Suprapubic skin (tissue), 4 donors: ENCODE results near the gene RUFY1. TPM values are rescaled to one million over a fixed set of nuclear protein-coding genes. Genes with fewer than 3 reads are reported as not detected.
A peak's percentile ranks its signal among the peaks of the same experiment; 100 is the strongest.
"Not testable (repeated sequence)": the region's sequence is repeated elsewhere in the genome, so short reads cannot be mapped to it uniquely, and the experiment has no call there.

Experiments used
- DNase-seq, 2 donors: peaks; one replicate each; pipeline ENCODE4 v3.0.0-alpha.2; 2019; ENCODE audit warnings: low spot score in 2 of 2
- H3K27ac ChIP-seq: fragments of 200-600 bp; sonication (generic); one replicate; pipeline ENCODE4 v1.5.1; 2019
- H3K27me3 ChIP-seq: fragments of 200-600 bp; sonication (generic); one replicate; pipeline ENCODE4 v1.5.1; 2019
- H3K36me3 ChIP-seq: fragments of 200-600 bp; sonication (generic); one replicate; pipeline ENCODE4 v1.5.1; 2019
- H3K4me1 ChIP-seq: fragments of 200-600 bp; sonication (generic); one replicate; pipeline ENCODE4 v1.5.1; 2019
- H3K4me3 ChIP-seq: fragments of 200-600 bp; sonication (generic); one replicate; pipeline ENCODE4 v1.5.1; 2019; ENCODE audit warnings: mild to moderate bottlenecking
- H3K9me3 ChIP-seq: fragments of 200-600 bp; sonication (generic); one replicate; pipeline ENCODE4 v1.5.1; 2019
- EP300 ChIP-seq: sonication (generic); formaldehyde crosslinking; IDR thresholded peaks from one replicate; pipeline ENCODE4 v1.6.1; 2017; ENCODE audit warnings: antibody characterized with exemption
- POLR2A ChIP-seq, 2 donors: fragments of 450-650 bp; IDR thresholded peaks; one replicate each; pipeline ENCODE4 v1.6.1; 2017; ENCODE audit warnings: antibody characterized with exemption in 2 of 2, mild to moderate bottlenecking in 2 of 2, moderate library complexity in 2 of 2
- POLR2AphosphoS5 ChIP-seq, 3 donors: sonication (generic); formaldehyde crosslinking; IDR thresholded peaks; one replicate each; pipeline ENCODE4 v1.6.1; 2017; ENCODE audit warnings: antibody characterized with exemption in 3 of 3
- WGBS: methylation state at CpG from one replicate; pipeline ENCODE4 v1.1.5; 2018; 5-methylcytosine and 5-hydroxymethylcytosine counted together
- total RNA-seq, 4 donors: library from RNA; depleted of rRNA; stranded (reverse); fragments of >200 nt; gene quantifications; one replicate each; pipeline ENCODE4 v1.1.0, GENCODE V29; 2016
- TF ChIP-seq, protein P1 (sequence below), 2 donors: fragments of 200-600 bp in 1 of 2; fragments of 450-650 bp in 1 of 2; sonication (generic) in 1 of 2; IDR thresholded peaks; one replicate each; pipeline ENCODE4 v1.5.1; 2016 to 2019; ENCODE audit warnings: antibody characterized with exemption in 2 of 2, mild to moderate bottlenecking in 1 of 2, moderate library complexity in 1 of 2

RUFY1 gene, protein sequence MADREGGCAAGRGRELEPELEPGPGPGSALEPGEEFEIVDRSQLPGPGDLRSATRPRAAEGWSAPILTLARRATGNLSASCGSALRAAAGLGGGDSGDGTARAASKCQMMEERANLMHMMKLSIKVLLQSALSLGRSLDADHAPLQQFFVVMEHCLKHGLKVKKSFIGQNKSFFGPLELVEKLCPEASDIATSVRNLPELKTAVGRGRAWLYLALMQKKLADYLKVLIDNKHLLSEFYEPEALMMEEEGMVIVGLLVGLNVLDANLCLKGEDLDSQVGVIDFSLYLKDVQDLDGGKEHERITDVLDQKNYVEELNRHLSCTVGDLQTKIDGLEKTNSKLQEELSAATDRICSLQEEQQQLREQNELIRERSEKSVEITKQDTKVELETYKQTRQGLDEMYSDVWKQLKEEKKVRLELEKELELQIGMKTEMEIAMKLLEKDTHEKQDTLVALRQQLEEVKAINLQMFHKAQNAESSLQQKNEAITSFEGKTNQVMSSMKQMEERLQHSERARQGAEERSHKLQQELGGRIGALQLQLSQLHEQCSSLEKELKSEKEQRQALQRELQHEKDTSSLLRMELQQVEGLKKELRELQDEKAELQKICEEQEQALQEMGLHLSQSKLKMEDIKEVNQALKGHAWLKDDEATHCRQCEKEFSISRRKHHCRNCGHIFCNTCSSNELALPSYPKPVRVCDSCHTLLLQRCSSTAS
- total RNA-seq = 10 to 100 TPM; 37.8 to 61.3 (median 55.0) TPM

DNA sequence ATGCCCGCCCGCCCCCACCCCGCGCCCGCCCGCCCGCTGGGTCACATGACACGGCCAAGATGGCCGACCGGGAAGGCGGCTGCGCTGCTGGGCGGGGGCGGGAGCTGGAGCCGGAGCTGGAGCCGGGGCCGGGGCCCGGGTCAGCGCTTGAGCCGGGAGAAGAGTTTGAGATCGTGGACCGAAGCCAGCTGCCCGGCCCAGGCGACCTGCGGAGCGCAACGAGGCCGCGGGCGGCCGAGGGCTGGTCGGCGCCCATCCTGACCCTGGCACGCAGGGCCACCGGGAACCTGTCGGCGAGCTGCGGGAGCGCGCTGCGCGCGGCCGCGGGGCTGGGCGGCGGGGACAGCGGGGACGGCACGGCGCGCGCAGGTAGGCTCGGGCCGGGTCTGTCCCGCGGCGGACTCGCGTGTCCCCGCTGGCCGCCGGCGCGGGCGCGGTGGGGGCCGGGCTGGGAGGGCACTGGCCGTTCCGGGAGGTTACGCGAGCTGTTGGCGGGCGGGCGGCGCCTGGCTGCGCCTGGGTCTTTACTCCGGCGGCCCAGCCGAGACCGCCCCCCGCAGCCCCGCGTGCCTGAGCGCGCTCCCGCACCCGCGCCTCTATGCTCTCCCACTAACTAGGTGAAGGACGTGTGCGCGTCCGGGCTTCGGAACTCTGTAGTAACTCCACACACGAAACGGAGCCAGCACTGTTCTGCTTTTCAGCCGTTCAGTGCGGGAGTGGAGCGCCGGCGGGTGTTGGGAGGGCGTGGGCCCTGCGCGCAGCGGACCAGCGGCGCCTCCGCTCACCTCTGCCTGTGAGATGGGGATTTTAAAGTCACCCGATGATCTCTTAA is at the start of gene RUFY1:
RUFY1 (plus strand) TSS at position 44 of the 832 bp plus-strand sequence; CDS start at position 60, 16 bp downstream.
- peak; percentile 87 to 90 for DNase-seq
- WGBS = 0% methylated on average over 26 of the region's 109 CpGs

DNA sequence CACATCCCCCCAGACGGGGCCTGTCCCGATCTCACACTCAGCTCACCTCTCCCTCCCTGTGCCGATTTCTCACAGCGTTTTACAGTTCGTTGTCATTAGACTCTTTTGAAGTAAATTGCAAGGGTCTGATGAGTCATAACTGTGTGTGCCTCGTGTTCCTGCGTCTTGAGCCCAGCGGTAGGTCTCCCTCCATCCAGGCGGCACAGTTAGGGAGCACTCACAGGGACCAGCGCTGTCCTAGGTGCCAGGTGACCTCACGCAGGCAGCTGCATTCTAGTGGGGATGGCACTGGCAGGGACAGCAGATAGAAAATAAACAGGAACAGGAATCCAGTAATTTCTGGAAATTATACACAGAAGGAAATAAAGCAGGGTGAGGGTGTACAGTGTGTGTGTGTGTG is 48.4 kb upstream of the RUFY1 start:
- H3K4me1 ChIP-seq, H3K36me3 ChIP-seq, H3K27ac ChIP-seq, H3K4me3 ChIP-seq, H3K9me3 ChIP-seq, DNase-seq, H3K27me3 ChIP-seq: not testable (repeated sequence)
- no CpG with 5 or more reads among the region's 11 CpGs for WGBS

More for the DNA sequence above, at the start of gene RUFY1:
- H3K4me1 ChIP-seq = peaks cover 44% of the 10 kb centered on the region
- H3K4me3 ChIP-seq = peak within 1 kb of the TSS; percentile 85
- H3K27ac ChIP-seq = peak within 1 kb of the TSS; percentile 99
- H3K27me3 ChIP-seq = no peaks in the 10 kb centered on the region
- no peaks in the 10 kb centered on the region for H3K36me3 ChIP-seq
- no peaks in the 10 kb centered on the region for H3K9me3 ChIP-seq
- TF ChIP-seq EP300 (no peak), POLR2A (IDR thresholded peaks at IDR 0.05) (peak; percentile 63 to 72), POLR2AphosphoS5 (IDR thresholded peaks at IDR 0.05) (peak in 2 of 3 donors; percentile 42 to 62)
- TF ChIP-seq, protein P1, sequence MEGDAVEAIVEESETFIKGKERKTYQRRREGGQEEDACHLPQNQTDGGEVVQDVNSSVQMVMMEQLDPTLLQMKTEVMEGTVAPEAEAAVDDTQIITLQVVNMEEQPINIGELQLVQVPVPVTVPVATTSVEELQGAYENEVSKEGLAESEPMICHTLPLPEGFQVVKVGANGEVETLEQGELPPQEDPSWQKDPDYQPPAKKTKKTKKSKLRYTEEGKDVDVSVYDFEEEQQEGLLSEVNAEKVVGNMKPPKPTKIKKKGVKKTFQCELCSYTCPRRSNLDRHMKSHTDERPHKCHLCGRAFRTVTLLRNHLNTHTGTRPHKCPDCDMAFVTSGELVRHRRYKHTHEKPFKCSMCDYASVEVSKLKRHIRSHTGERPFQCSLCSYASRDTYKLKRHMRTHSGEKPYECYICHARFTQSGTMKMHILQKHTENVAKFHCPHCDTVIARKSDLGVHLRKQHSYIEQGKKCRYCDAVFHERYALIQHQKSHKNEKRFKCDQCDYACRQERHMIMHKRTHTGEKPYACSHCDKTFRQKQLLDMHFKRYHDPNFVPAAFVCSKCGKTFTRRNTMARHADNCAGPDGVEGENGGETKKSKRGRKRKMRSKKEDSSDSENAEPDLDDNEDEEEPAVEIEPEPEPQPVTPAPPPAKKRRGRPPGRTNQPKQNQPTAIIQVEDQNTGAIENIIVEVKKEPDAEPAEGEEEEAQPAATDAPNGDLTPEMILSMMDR (IDR thresholded peaks at IDR 0.05) = no peak

DNA sequence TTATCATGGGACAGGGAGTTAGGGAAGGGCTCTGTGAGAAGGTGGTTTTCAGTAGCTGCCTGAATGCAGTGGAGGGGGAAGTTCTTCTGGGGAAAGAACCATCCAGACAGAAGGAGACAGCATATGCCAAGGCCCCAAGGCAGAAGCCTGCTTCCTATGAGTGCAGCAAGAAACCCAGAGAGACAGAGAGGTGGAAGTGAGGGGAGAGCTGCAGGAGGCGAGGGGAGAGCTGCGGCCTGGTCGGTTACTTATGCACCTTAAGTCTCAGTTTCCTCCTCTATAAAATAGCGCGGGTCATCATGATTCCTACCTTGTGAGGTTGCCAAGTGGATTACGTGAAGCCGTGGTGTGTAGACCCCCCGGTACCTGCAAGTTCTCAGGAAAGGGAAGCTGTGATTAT is 47.9 kb upstream of the RUFY1 start:
- H3K27ac ChIP-seq, DNase-seq, H3K4me3 ChIP-seq, H3K4me1 ChIP-seq, H3K36me3 ChIP-seq, H3K9me3 ChIP-seq, H3K27me3 ChIP-seq: not testable (repeated sequence)
- 96% methylated on average over 7 of the region's 8 CpGs for WGBS

DNA sequence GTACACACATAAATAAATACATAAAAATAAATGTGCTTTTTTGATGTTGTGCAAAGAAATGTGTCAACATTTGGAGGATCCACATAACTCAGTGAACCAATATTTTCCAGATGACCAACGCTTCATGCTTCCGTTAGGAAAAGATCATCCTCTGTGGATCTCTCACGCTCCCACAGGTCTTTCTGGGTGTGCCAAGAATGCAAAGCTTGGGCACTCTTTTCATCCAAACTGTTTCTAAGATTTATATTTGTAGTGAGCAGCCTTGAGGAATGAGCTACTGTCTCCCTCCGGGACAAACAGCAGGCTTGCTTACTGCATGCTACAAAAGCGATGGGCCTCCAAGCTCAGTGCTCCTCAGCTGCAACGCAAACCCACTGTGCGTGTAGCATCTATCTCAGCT is 46.2 kb upstream of the RUFY1 start:
- Histone ChIP-seq H3K36me3 (no peaks in the 10 kb centered on the region), H3K27me3 (no peaks in the 10 kb centered on the region), H3K9me3 (no peaks in the 10 kb centered on the region), H3K4me1 (no peaks in the 10 kb centered on the region), H3K27ac (no peak overlapping the region), H3K4me3 (no peak overlapping the region)
- DNase-seq = peak in 1 of 2 donors; percentile 26
- 49% methylated on average over 7 of the region's 7 CpGs for WGBS
- TF ChIP-seq, protein P1 (IDR thresholded peaks at IDR 0.05) = no peak
- TF ChIP-seq POLR2AphosphoS5 (IDR thresholded peaks at IDR 0.05) (no peak), POLR2A (IDR thresholded peaks at IDR 0.05) (no peak), EP300 (no peak)

DNA sequence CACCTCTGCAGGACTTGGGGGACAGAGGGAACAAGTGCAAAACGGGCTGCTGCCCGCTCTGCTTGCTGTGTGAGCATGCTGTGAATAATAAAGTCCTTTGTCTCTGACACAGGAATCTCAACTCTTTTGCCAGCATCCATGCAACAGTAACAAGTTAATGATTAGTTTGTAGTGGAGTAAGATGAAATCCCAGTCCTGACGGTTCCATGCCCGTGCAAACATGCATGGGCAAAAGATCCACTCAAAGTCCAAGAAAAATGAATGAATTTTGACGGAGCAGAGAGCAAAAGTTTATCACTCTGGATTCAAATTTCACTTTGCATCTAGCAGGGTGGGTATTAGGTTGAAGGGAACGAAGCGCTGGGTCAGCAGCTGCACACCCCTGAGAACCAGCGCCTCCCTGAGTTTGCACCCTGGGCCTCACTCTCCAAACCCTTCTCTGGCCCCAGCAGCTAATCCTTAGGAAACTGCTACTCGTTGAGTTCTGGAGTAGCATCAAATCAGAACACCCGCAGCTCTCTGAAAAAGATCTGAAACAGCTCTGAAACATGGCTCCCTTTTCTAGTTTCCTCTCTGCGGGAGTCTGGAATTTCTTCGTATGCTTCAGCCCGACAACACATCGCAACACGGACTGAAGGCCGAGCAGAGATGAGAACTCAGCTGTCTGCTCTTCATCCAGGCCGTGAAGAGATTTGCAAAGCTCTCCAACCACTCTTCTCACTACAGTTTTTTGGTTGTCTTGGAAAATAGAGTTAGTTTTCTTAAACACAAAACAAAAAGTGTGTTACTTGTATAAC is 45.6 kb upstream of the RUFY1 start:
- Histone ChIP-seq H3K9me3 (no peaks in the 10 kb centered on the region), H3K4me1 (no peaks in the 10 kb centered on the region), H3K4me3 (no peak overlapping the region), H3K27me3 (no peaks in the 10 kb centered on the region), H3K36me3 (no peaks in the 10 kb centered on the region), H3K27ac (no peak overlapping the region)
- TF ChIP-seq POLR2A (IDR thresholded peaks at IDR 0.05) = no peak
- TF ChIP-seq, protein P1 (IDR thresholded peaks at IDR 0.05) = no peak
- no peak for TF ChIP-seq EP300
- no peak for TF ChIP-seq POLR2AphosphoS5 (IDR thresholded peaks at IDR 0.05)
- WGBS = 65% methylated on average over 16 of the region's 17 CpGs
- DNase-seq = peak in 1 of 2 donors; percentile 6
